DOHH2 (cell line): ENCODE data around the gene TF.

Experiments
- H3F3A ChIP-seq: fragments of 200-600 bp; sonication (generic), shearing (Covaris generic); 2 replicates; pipeline ENCODE4 v1.6.0; 2016; ENCODE audit warnings: antibody characterized with exemption, mild to moderate bottlenecking; ENCODE audit not compliant: control insufficient read depth, insufficient read depth
- H3K27ac ChIP-seq: fragments of 200-600 bp; sonication (generic); 2 replicates; pipeline ENCODE4 v1.5.1; 2014; ENCODE audit warnings: low read depth, mild to moderate bottlenecking, low read length, moderate library complexity
- H3K27me3 ChIP-seq: fragments of 200-600 bp; sonication (generic); 2 replicates; pipeline ENCODE4 v1.6.1; 2014; ENCODE audit warnings: mild to moderate bottlenecking, low read length, mixed read lengths; ENCODE audit not compliant: control insufficient read depth
- H3K36me3 ChIP-seq: fragments of 200-600 bp; sonication (generic); 2 replicates; pipeline ENCODE4 v1.6.1; 2014; ENCODE audit warnings: mild to moderate bottlenecking, low read length, moderate library complexity, mixed read lengths; ENCODE audit not compliant: control insufficient read depth
- H3K4me1 ChIP-seq: fragments of 200-600 bp; sonication (generic); 2 replicates; pipeline ENCODE4 v1.6.1; 2014; ENCODE audit warnings: mild to moderate bottlenecking, low read length, mixed read lengths; ENCODE audit not compliant: control insufficient read depth
- H3K4me2 ChIP-seq: fragments of 200-600 bp; sonication (generic); 2 replicates; pipeline ENCODE4 v1.6.0; 2014; ENCODE audit warnings: mild to moderate bottlenecking, low read length, moderate library complexity
- H3K4me3 ChIP-seq: fragments of 200-600 bp; sonication (generic); 2 replicates; pipeline ENCODE4 v1.5.1; 2014; ENCODE audit warnings: mild to moderate bottlenecking, low read length, mixed read lengths
- H3K79me2 ChIP-seq: fragments of 200-600 bp; sonication (generic); 2 replicates; pipeline ENCODE4 v1.6.1; 2014; ENCODE audit warnings: mild to moderate bottlenecking, low read length, mixed read lengths; ENCODE audit not compliant: control insufficient read depth
- H3K9me2 ChIP-seq: fragments of 200-600 bp; sonication (generic); replicated peaks from 2 replicates; pipeline ENCODE4 v1.6.1; 2014; ENCODE audit warnings: mild to moderate bottlenecking, low read length, mixed read lengths; ENCODE audit not compliant: control insufficient read depth
- H3K9me3 ChIP-seq: fragments of 200-600 bp; sonication (generic); 2 replicates; pipeline ENCODE4 v1.6.1; 2014; ENCODE audit warnings: antibody characterized with exemption, low read length, mixed read lengths; ENCODE audit not compliant: control insufficient read depth, insufficient read depth
- H4K20me1 ChIP-seq: fragments of 200-600 bp; sonication (generic); 2 replicates; pipeline ENCODE4 v1.6.0; 2014; ENCODE audit warnings: low read depth, mild to moderate bottlenecking, antibody characterized with exemption, low read length, moderate library complexity; ENCODE audit not compliant: control insufficient read depth, insufficient read depth
- CTCF ChIP-seq: fragments of 200-600 bp; sonication (generic); IDR thresholded peaks from one replicate; pipeline ENCODE4 v1.5.1; 2014; ENCODE audit warnings: antibody characterized with exemption, mild to moderate bottlenecking, low read depth, low read length; ENCODE audit not compliant: poor library complexity, severe bottlenecking
- EZH2phosphoT487 ChIP-seq: fragments of 200-600 bp; sonication (generic); IDR thresholded peaks from 2 replicates; pipeline ENCODE4 v1.6.1; 2017; ENCODE audit warnings: borderline replicate concordance, mild to moderate bottlenecking, antibody characterized with exemption, low read length, moderate library complexity, mixed read lengths

TF gene

GRCh38 chr3:133820129-133820528, 73.9 kb downstream of the TF start:
- no peaks in the 10 kb centered on the region for H3K9me2 ChIP-seq
- H3K4me3 ChIP-seq, result no peak overlapping the region
- TF ChIP-seq CTCF (no peak), EZH2phosphoT487 (no peak)
- peaks cover 85% of the 10 kb centered on the region for H3K36me3 ChIP-seq
- H3F3A ChIP-seq, result peaks cover 6% of the 10 kb centered on the region; the same call in 1 of the 2 replicates
- H3K4me1 ChIP-seq, result no peaks in the 10 kb centered on the region
- no peak overlapping the region for H3K4me2 ChIP-seq
- H3K27me3 ChIP-seq, result no peaks in the 10 kb centered on the region
- H4K20me1 ChIP-seq, result no peaks in the 10 kb centered on the region
- no peaks in the 10 kb centered on the region for H3K79me2 ChIP-seq
- H3K27ac ChIP-seq, result no peak overlapping the region
- H3K9me3 ChIP-seq, result no peaks in the 10 kb centered on the region

DNA sequence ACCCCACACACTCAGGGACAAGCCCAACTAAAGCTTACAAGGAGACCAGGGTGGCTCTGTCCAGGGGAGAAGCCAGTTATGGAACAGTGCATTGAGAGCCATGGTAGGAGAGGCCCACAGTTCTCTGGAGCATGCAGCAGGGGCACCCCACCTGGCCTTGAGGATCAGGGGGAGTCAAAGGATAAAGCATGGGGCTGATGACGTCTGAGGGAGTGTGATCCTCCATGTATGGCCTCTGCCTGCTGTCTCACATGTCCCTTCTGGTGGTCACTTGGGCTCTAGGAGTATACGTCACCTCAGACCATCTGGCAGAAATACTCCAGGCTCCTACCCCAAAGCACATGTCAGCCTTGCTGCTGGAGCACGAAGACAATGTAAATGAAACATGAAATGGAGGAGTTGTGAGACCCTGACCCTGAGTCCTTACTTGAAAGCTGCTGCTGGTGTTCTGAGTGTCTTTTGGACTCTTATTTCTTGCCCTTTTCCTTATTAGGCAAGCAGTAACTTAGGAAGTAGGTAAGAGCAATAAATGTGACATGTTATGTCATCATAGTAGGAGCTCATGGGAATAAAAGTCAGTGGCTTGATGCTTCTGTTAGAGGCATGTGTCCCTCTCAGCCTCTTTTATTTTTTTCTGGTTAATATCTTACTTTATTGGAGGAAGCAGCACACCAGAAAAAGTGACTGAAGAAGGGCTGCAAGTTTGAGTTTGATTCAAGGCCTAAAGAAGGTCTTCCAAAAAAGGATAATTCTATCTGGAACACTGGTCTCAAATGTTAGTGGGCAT, 74.9 kb downstream of the TF start:
- Histone ChIP-seq H3K9me3 (no peaks in the 10 kb centered on the region), H3K4me1 (no peaks in the 10 kb centered on the region), H3K79me2 (no peaks in the 10 kb centered on the region), H3K36me3 (peaks cover 75% of the 10 kb centered on the region), H3K27ac (no peak overlapping the region), H4K20me1 (no peaks in the 10 kb centered on the region), H3K4me2 (no peak overlapping the region), H3F3A (peaks cover 6% of the 10 kb centered on the region; the same call in 1 of the 2 replicates), H3K27me3 (no peaks in the 10 kb centered on the region), H3K9me2 (no peaks in the 10 kb centered on the region), H3K4me3 (no peak overlapping the region)
- TF ChIP-seq EZH2phosphoT487 (no peak), CTCF (no peak)

DNA sequence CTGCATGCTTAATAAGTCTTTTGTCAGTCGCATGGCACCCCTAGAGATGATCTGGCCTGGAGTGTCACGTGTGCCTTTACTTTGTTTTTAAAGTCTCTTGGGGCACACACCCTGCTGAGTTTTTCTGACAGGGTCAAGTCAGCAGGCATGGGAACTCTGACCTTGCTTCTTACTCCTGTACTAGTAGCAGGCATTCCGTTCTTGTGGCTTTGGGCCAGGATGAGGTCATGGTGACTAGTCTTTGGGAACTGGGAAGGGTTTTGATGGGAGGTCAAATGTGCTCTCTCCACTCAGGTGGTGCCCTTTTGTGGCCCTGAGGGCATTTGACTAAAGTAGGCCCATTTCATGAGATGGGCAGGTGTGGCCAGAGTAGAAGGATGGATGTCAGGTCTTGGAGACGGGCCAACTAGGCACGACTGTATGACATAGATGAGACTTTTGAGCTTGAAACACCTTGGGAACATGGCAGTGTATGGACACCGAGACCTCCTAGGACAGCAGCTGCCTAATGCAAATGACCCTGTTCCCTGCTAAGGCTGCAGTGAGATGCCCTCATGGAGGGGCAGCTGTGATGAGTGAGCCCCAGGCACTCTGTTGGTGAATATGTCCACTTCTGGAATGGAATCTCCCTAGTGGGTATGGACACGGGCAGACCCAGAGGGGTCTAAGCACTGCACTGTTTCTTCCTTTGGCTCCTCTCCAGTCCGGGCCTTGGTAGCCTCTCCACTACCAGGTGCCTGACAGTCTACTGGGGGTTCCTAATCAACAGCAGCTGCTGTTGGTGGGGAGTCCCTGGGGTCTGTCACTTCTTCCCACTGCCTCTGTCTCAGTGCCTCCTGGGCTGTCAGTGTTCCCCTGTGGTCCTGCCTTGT, 75.8 kb downstream of the TF start:
- H3K36me3 ChIP-seq, result peaks cover 66% of the 10 kb centered on the region
- no peaks in the 10 kb centered on the region for H3K4me1 ChIP-seq
- no peaks in the 10 kb centered on the region for H3K9me2 ChIP-seq
- no peak overlapping the region for H3K4me2 ChIP-seq
- TF ChIP-seq CTCF, result no peak
- TF ChIP-seq EZH2phosphoT487, result no peak
- H3K9me3 ChIP-seq, result no peaks in the 10 kb centered on the region
- no peaks in the 10 kb centered on the region for H4K20me1 ChIP-seq
- peaks cover 6% of the 10 kb centered on the region; the same call in 1 of the 2 replicates for H3F3A ChIP-seq
- no peaks in the 10 kb centered on the region for H3K27me3 ChIP-seq
- H3K79me2 ChIP-seq, result no peaks in the 10 kb centered on the region
- H3K4me3 ChIP-seq, result no peak overlapping the region
- no peak overlapping the region for H3K27ac ChIP-seq
